Kidney (tissue), 14 donors: Measurements from ENCODE around the gene ME3. TPM values are rescaled to one million over a fixed set of nuclear protein-coding genes. Genes with fewer than 3 reads are reported as not detected.

Experiments
- DNase-seq, 5 donors: peaks; one replicate each; pipeline ENCODE4 v3.0.0-alpha.2; 2013 to 2020
- FAIRE-seq: peaks from 2 replicates; lab custom pipeline; 2012; peaks lifted over from hg19 to GRCh38; lab: Jason Lieb, UNC
- H3K27ac ChIP-seq, 2 donors: one replicate each; pipeline ENCODE4 v1.7.0; 2013; ENCODE audit warnings: low read depth in 2 of 2, low read length in 2 of 2, inconsistent platforms in 1 of 2
- H3K27me3 ChIP-seq: one replicate; pipeline ENCODE4 v1.7.1; 2013; ENCODE audit warnings: low read length, inconsistent platforms; ENCODE audit not compliant: control insufficient read depth, insufficient read depth
- H3K36me3 ChIP-seq, 3 donors: one replicate each; pipeline versions ENCODE4 v1.7.0 to v1.7.1; 2013; ENCODE audit warnings: low read length in 3 of 3, control low read depth in 1 of 3, inconsistent platforms in 1 of 3; ENCODE audit not compliant: insufficient read depth in 3 of 3, control insufficient read depth in 2 of 3
- H3K4me1 ChIP-seq, 3 donors: one replicate each; pipeline versions ENCODE4 v1.7.0 to v1.7.1; 2013; ENCODE audit warnings: low read length in 3 of 3, inconsistent platforms in 1 of 3, low read depth in 1 of 3; ENCODE audit not compliant: control insufficient read depth in 2 of 3, insufficient read depth in 2 of 3
- H3K4me3 ChIP-seq, 3 donors: one replicate each; pipeline versions ENCODE4 v1.7.0 to v1.8.1; 2013; ENCODE audit warnings: low read length in 3 of 3, control low read depth in 1 of 3, inconsistent platforms in 1 of 3
- H3K9ac ChIP-seq, 3 donors: one replicate each; pipeline versions ENCODE4 v1.7.0 to v1.7.1; 2013; ENCODE audit warnings: low read length in 3 of 3, control low read depth in 1 of 3, inconsistent platforms in 1 of 3
- H3K9me3 ChIP-seq, 3 donors: one replicate each; pipeline versions ENCODE4 v1.7.0 to v1.7.1; 2013; ENCODE audit warnings: low read length in 3 of 3, control low read depth in 1 of 3, inconsistent platforms in 1 of 3; ENCODE audit not compliant: control insufficient read depth in 2 of 3, insufficient read depth in 1 of 3
- intact Hi-C: fragments of 100-400 bp; cut with DNase I; formaldehyde crosslinking; loops from one replicate; pipeline ENCODE4 v1.11.1; 2022
- polyA plus RNA-seq: library from polyadenylated mRNA; stranded (reverse); fragments of 350-450 nt; fragmentation: Illumina TruSeq; extraction: RNeasy Lipid Tissue Mini Kit (QIAGEN cat#74804); gene quantifications from one replicate; pipeline ENCODE4 v1.2.3, GENCODE V29; 2014; ENCODE audit warnings: low read depth, low replicate concordance; ENCODE audit not compliant: insufficient read depth
- total RNA-seq: library from RNA; stranded (reverse); fragmentation: NEBNext Ultra II Directional; extraction: Animal tissue kit (Norgen Biotek cat#: 25700); gene quantifications from one replicate; pipeline ENCODE4 v1.2.1, GENCODE V29; 2021
- TF ChIP-seq, protein P1 (sequence below): IDR thresholded peaks from 3 replicates; pipeline ENCODE4 v1.5.1; 2012; ENCODE audit warnings: mild to moderate bottlenecking, moderate library complexity, borderline replicate concordance; ENCODE audit not compliant: insufficient read depth; ENCODE audit errors: extremely low read depth
- donor health status: control.
- donor health status: control.
- donor health status: control.
- donor health status: control.
- donor health status: control.
- donor health status: DM: yes; HTN: yes; CAD: no.
- donor health status: Normal renal cell carcinoma (clear cell type).

The ME3 gene
- total and polyA plus RNA-seq, 2 donors from 2014 or later, result 13.2 to 32.2 TPM

DNA sequence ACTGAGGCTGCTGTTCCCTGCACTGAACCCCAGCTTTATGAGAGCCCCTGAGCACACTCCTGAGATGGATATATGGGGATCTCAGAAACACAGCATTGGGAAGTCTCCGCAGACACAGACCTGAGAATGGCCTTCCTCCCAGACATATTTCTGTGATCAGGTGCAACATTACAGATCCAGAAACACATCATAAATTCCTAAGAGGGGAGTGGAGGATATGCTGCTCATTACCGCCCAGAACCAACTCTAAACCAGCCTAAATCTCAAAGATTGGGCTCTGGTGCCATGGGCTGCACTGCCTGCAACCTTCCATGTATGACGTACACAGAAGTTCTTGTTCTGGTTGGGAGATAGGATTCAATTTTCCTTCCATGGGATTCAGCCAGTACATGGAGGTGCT is 102.0 kb downstream of the ME3 start:
- no peak for FAIRE-seq
- TF ChIP-seq, protein P1, sequence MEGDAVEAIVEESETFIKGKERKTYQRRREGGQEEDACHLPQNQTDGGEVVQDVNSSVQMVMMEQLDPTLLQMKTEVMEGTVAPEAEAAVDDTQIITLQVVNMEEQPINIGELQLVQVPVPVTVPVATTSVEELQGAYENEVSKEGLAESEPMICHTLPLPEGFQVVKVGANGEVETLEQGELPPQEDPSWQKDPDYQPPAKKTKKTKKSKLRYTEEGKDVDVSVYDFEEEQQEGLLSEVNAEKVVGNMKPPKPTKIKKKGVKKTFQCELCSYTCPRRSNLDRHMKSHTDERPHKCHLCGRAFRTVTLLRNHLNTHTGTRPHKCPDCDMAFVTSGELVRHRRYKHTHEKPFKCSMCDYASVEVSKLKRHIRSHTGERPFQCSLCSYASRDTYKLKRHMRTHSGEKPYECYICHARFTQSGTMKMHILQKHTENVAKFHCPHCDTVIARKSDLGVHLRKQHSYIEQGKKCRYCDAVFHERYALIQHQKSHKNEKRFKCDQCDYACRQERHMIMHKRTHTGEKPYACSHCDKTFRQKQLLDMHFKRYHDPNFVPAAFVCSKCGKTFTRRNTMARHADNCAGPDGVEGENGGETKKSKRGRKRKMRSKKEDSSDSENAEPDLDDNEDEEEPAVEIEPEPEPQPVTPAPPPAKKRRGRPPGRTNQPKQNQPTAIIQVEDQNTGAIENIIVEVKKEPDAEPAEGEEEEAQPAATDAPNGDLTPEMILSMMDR, result no peak
- no peak for DNase-seq

DNA sequence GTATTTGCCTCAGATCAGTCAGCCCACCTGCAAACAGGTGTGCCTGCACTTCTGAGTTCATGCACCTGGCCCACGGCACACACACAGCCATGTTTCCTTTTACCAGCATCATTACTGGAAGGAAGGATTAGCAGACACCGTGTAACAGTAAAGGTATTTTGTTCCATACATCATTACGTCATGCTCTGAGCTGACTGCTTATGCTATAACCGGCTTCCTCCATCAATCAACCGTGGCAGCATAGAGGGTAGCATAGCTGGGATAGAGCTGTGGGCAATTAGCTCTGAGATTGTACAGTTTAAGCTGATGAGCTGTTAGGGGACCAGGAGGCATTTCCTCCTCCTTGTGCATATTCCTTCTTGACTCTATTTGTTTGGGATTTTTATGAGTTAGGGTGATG is 102.4 kb downstream of the ME3 start:
- H3K36me3 ChIP-seq, result no peaks in the 10 kb centered on the region
- no peak for FAIRE-seq
- H3K27me3 ChIP-seq, result no peaks in the 10 kb centered on the region
- H3K9me3 ChIP-seq, result no peaks in the 10 kb centered on the region
- no peak overlapping the region for H3K4me3 ChIP-seq
- no peak overlapping the region for H3K9ac ChIP-seq
- TF ChIP-seq, protein P1, result no peak
- H3K4me1 ChIP-seq, result peaks cover 0 to 12% (median 4%) of the 10 kb centered on the region in 3 donors
- intact Hi-C loops, result no loop called here
- no peak overlapping the region for H3K27ac ChIP-seq
- peak in 3 of 5 donors; percentile 45 to 76 (median 75) for DNase-seq

More for the DNA sequence above, 102.0 kb downstream of the ME3 start:
- Histone ChIP-seq H3K4me3 (no peak overlapping the region), H3K27me3 (no peaks in the 10 kb centered on the region), H3K9ac (no peak overlapping the region), H3K4me1 (peaks cover 0 to 13% (median 4%) of the 10 kb centered on the region in 3 donors), H3K9me3 (no peaks in the 10 kb centered on the region), H3K36me3 (no peaks in the 10 kb centered on the region), H3K27ac (no peak overlapping the region)
- intact Hi-C loops, result no loop called here

DNA sequence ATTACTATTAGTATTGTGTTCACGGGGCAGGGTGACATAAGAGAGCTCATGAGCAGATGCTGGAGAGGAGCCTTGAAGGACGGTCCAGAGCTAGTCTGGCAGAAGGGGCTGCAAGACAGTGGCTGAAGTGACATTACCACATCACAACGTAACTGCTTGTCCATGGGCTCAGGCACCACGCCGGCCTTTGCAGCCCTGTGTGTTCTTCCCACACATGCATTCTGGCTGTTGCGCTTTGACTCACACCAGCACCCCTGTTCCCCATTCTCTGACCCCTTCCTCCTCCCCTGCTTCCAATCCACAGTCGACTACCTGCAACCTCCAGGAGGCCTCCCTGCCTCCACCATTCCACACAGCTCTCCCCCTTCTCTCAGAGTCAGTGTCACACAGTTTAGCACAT is 103.3 kb downstream of the ME3 start:
- Histone ChIP-seq H3K4me1 (peaks cover 0 to 8% (median 0%) of the 10 kb centered on the region in 3 donors), H3K9me3 (no peaks in the 10 kb centered on the region), H3K36me3 (no peaks in the 10 kb centered on the region), H3K27ac (no peak overlapping the region), H3K27me3 (no peaks in the 10 kb centered on the region), H3K9ac (no peak overlapping the region), H3K4me3 (no peak overlapping the region)
- TF ChIP-seq, protein P1, result no peak
- intact Hi-C loops, result no loop called here
- DNase-seq (no peak), FAIRE-seq (no peak)

DNA sequence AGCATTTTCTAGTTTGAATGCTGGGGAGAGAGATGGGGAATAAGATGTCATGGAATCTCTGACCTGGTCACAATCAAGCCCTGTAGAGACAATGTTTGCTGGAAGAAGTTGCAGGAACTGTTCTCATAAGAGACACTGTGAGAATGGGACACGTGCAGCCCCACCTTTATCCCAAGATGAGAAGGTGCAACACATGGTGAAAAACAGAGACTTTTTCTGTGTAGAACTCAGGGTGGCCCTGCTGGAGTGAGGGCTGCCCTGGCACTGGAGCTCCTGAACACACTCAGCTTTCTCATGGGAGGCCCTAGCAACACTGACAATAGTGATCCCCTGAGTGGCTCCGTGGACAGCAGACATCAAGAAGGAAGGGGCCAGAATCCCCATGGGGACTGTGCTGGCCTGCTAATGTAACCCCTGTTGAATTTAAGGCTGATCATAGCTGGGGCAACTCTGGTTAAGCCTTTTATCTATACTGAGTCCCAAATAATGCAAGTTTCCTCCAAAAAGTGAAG is 106.6 kb downstream of the ME3 start:
- H3K9me3 ChIP-seq, result peaks cover 0 to 3% (median 0%) of the 10 kb centered on the region in 3 donors
- H3K27me3 ChIP-seq, result no peaks in the 10 kb centered on the region
- intact Hi-C loops, result no loop called here
- H3K9ac ChIP-seq, result no peak overlapping the region
- DNase-seq (no peak), FAIRE-seq (no peak)
- no peak overlapping the region for H3K4me3 ChIP-seq
- no peaks in the 10 kb centered on the region for H3K36me3 ChIP-seq
- H3K4me1 ChIP-seq, result peaks cover 0 to 8% (median 0%) of the 10 kb centered on the region in 3 donors
- H3K27ac ChIP-seq, result no peak overlapping the region
- TF ChIP-seq, protein P1, result no peak
